CD4-positive, alpha-beta memory T cell (primary cell): ENCODE measurements around the gene ANXA3. TPM values are rescaled to one million over a fixed set of nuclear protein-coding genes. Genes with fewer than 3 reads are reported as not detected.

Experiments
- CTCF ChIA-PET: fragments of 350-600 bp; sonication (Branson Sonifier 250); formaldehyde crosslinking; loops from one replicate; lab custom pipeline; 2021; ENCODE audit warnings: inconsistent platforms; ENCODE audit not compliant: partially characterized antibody; lab: Charles Lee
- POLR2A ChIA-PET: fragments of 350-600 bp; sonication (Branson Sonifier 250); formaldehyde crosslinking; loops from one replicate; lab custom pipeline; 2021; ENCODE audit not compliant: partially characterized antibody; lab: Charles Lee
- DNase-seq, 5 donors: peaks; one replicate each; pipeline versions ENCODE4 v3.0.0 to v3.0.0-alpha.2; 2020 to 2022; ENCODE audit warnings: mixed read lengths in 1 of 5
- H3K27ac ChIP-seq: one replicate; pipeline ENCODE4 v1.7.0; 2013; ENCODE audit warnings: low read depth, low read length
- H3K27me3 ChIP-seq: 2 replicates; pipeline ENCODE4 v1.7.0; 2013; ENCODE audit warnings: mild to moderate bottlenecking, low read length, moderate library complexity; ENCODE audit not compliant: insufficient read depth
- H3K36me3 ChIP-seq: 2 replicates; pipeline ENCODE4 v1.7.0; 2013; ENCODE audit warnings: mild to moderate bottlenecking, low read length, moderate library complexity; ENCODE audit not compliant: insufficient read depth
- H3K4me1 ChIP-seq: 2 replicates; pipeline ENCODE4 v1.7.0; 2013; ENCODE audit warnings: mild to moderate bottlenecking, low read length, moderate library complexity; ENCODE audit not compliant: insufficient read depth
- H3K4me3 ChIP-seq, 2 donors: one replicate each; pipeline ENCODE4 v1.7.0; 2013; ENCODE audit warnings: low read length in 2 of 2, mild to moderate bottlenecking in 1 of 2
- H3K9me3 ChIP-seq, 2 donors: one replicate each; pipeline ENCODE4 v1.7.0; 2013; ENCODE audit warnings: low read length in 2 of 2, control low read depth in 1 of 2; ENCODE audit not compliant: control insufficient read depth in 1 of 2
- H3K27ac Mint-ChIP-seq, 7 donors: one replicate each; pipeline ENCODE4 v1.8.0; 2020 to 2021; ENCODE audit warnings: mixed read lengths in 7 of 7, mild to moderate bottlenecking in 6 of 7, inconsistent platforms in 3 of 7, moderate library complexity in 3 of 7
- H3K27me3 Mint-ChIP-seq, 2 donors: one replicate each; pipeline ENCODE4 v1.8.0; 2020 to 2021; ENCODE audit warnings: mixed read lengths in 2 of 2
- H3K36me3 Mint-ChIP-seq, 2 donors: one replicate each; pipeline ENCODE4 v1.8.0; 2020 to 2021; ENCODE audit warnings: mixed read lengths in 2 of 2, inconsistent platforms in 1 of 2, mild to moderate bottlenecking in 1 of 2
- H3K4me1 Mint-ChIP-seq, 4 donors: one replicate each; pipeline ENCODE4 v1.8.0; 2020 to 2021; ENCODE audit warnings: mixed read lengths in 4 of 4, mild to moderate bottlenecking in 1 of 4
- H3K4me3 Mint-ChIP-seq, 8 donors: one replicate each; pipeline ENCODE4 v1.8.0; 2020 to 2021; ENCODE audit warnings: mixed read lengths in 8 of 8, mild to moderate bottlenecking in 7 of 8, moderate library complexity in 6 of 8, inconsistent platforms in 3 of 8
- H3K9me3 Mint-ChIP-seq, 8 donors: one replicate each; pipeline ENCODE4 v1.8.0; 2020 to 2021; ENCODE audit warnings: mixed read lengths in 8 of 8, mild to moderate bottlenecking in 5 of 8, inconsistent platforms in 3 of 8, moderate library complexity in 1 of 8
- intact Hi-C: fragments of 100-400 bp; cut with micrococcal nuclease; formaldehyde crosslinking; loops from one replicate; pipeline ENCODE4 v1.15.1; 2023
- polyA plus RNA-seq, 2 donors: library from polyadenylated mRNA; unstranded; fragments of 300-500 nt; fragmentation: Illumina TruSeq; gene quantifications; one replicate each; pipeline ENCODE4 v1.2.3, GENCODE V29; 2021
- total RNA-seq, 2 experiments: library from RNA; stranded (reverse); gene quantifications; one replicate each; pipeline ENCODE4 v1.2.3, GENCODE V29; 2021

The ANXA3 gene
- total and polyA plus RNA-seq, 4 experiments from 2014 or later = not detected

DNA sequence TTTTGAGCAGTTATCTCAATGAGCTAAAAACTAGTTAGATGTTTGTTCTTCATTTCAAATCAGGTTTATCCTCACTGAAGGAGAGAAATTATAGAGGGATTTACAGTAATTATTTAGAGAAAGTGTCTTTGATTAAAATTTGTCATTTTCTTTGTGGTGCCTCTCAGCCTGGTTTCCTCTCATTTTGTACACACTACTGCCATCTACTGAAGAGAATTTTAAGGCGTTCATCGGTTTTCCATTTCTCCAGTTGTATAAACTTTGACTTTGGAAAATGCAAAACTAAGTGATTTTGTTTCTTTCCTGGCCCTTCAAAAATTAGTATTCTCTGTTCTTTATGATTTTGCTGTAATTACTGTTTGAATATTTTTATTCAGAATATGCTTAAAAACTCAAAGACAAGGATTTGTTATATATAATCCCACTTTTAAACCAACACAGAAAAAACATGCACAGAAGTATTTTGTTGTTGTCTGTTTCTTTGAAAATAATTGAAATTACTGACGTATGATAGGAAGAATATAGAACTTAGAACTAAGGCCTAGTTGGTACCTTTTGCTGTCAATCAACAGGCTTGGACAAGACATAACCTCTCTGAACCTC lies 34.4 kb upstream of the ANXA3 start:
- CTCF ChIA-PET = no interaction called here
- no peaks in the 10 kb centered on the region for H3K9me3 Mint-ChIP-seq
- DNase-seq = no peak

DNA sequence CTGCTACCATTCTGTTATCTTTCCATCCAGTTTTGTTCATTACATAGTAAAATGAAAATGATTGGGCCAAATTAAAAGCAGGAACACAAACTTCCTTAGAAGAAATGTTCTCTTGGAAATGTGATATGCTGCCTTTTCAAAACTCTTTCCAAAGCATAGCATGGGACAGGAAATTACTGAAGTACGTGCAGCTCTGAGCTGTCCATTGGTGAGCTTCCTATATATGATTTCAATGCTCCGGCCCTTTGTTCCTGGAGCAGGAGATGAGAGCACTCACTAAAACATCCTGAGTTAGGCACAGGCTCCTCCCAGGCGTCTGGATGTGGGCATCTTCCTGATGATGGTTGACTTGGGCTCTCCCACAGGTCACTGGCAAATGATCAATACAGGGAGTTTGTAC lies 33.0 kb upstream of the ANXA3 start:
- Mint-ChIP-seq H3K36me3 (no peaks in the 10 kb centered on the region), H3K27ac (no peak overlapping the region), H3K4me3 (no peak overlapping the region), H3K4me1 (no peaks in the 10 kb centered on the region), H3K9me3 (no peaks in the 10 kb centered on the region), H3K27me3 (peaks cover 5 to 6% of the 10 kb centered on the region in 2 donors)
- H3K36me3 ChIP-seq = no peaks in the 10 kb centered on the region
- no peak for DNase-seq
- ChIA-PET CTCF (interaction anchor here (0.8 kb wide), 1 partner anchor 560 kb away, joined by 3 read pairs; no protein-coding TSS in a partner anchor), POLR2A (no interaction called here)
- no peaks in the 10 kb centered on the region for H3K27me3 ChIP-seq
- no peak overlapping the region for H3K27ac ChIP-seq
- H3K4me1 ChIP-seq = no peaks in the 10 kb centered on the region
- no peak overlapping the region for H3K4me3 ChIP-seq
- intact Hi-C loops = loop anchor here (5.0 kb wide), 1 partner anchor 1131 kb away; no protein-coding TSS in a partner anchor
- no peaks in the 10 kb centered on the region for H3K9me3 ChIP-seq

More for the DNA sequence above, 34.4 kb upstream of the ANXA3 start:
- Histone ChIP-seq H3K9me3 (no peaks in the 10 kb centered on the region), H3K4me1 (no peaks in the 10 kb centered on the region), H3K4me3 (no peak overlapping the region), H3K27me3 (no peaks in the 10 kb centered on the region), H3K36me3 (no peaks in the 10 kb centered on the region), H3K27ac (no peak overlapping the region)
- H3K4me3 Mint-ChIP-seq = no peak overlapping the region
- no peak overlapping the region for H3K27ac Mint-ChIP-seq
- peaks cover 5 to 6% of the 10 kb centered on the region in 2 donors for H3K27me3 Mint-ChIP-seq
- POLR2A ChIA-PET = no interaction called here
- H3K36me3 Mint-ChIP-seq = no peaks in the 10 kb centered on the region
- H3K4me1 Mint-ChIP-seq = no peaks in the 10 kb centered on the region
- intact Hi-C loops = loop anchor here (5.0 kb wide), 1 partner anchor 1130 kb away; no protein-coding TSS in a partner anchor

DNA sequence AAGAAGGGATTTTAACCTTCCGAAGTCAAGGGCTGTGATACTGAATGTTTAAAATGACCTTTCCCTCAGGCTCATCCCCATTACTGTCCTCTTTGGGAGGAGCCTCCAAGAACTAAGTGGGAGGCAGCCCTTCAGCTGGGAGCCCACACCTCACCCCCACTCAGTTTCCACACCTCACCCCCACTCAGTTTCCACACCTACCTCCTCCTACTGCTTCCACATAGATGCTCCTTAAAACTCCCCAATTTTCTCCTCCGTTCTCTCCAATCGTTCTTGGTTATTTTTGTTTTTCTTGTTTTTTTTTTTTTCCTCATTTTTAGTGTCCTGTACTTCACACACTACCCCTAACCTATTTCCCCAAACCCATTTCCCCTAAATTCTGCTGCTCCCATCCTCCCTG lies 31.6 kb upstream of the ANXA3 start:
- H3K27me3 ChIP-seq = no peaks in the 10 kb centered on the region
- DNase-seq = no peak
- no peak overlapping the region for H3K27ac Mint-ChIP-seq
- no peaks in the 10 kb centered on the region for H3K9me3 ChIP-seq
- H3K27me3 Mint-ChIP-seq = peaks cover 11 to 13% of the 10 kb centered on the region in 2 donors
- no peaks in the 10 kb centered on the region for H3K4me1 Mint-ChIP-seq
- no peaks in the 10 kb centered on the region for H3K36me3 ChIP-seq
- CTCF ChIA-PET = no interaction called here
- intact Hi-C loops = loop anchor here (5.0 kb wide), 1 partner anchor 1133 kb away; no protein-coding TSS in a partner anchor
- H3K36me3 Mint-ChIP-seq = no peaks in the 10 kb centered on the region
- H3K9me3 Mint-ChIP-seq = no peaks in the 10 kb centered on the region
- no peak overlapping the region for H3K4me3 ChIP-seq
- POLR2A ChIA-PET = no interaction called here
- no peaks in the 10 kb centered on the region for H3K4me1 ChIP-seq
- no peak overlapping the region for H3K4me3 Mint-ChIP-seq
- H3K27ac ChIP-seq = no peak overlapping the region

DNA sequence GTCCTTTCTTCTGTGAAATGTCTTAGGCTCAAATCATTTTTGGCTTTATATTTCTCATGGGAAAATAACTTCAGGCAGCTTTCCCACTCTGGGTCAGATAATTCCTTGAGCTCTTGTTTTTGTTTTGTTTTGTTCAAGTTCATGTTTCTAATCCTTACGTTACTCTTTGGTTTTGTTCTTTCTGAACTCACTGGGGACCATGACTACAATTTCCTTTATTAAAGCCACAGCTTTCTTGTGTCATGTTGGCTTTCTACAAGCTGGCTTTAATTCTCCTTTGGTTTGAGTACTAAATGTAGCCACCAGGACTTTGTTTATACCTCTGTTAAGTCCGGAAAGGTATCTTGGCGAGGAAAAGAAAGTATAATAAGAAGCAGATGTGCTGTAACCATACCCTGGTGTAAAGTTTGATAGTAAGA lies 30.8 kb upstream of the ANXA3 start:
- H3K9me3 Mint-ChIP-seq = no peaks in the 10 kb centered on the region
- no peaks in the 10 kb centered on the region for H3K4me1 Mint-ChIP-seq
- Histone ChIP-seq H3K4me1 (no peaks in the 10 kb centered on the region), H3K27me3 (no peaks in the 10 kb centered on the region), H3K4me3 (no peak overlapping the region), H3K27ac (no peak overlapping the region), H3K36me3 (no peaks in the 10 kb centered on the region), H3K9me3 (no peaks in the 10 kb centered on the region)
- no peak overlapping the region for H3K4me3 Mint-ChIP-seq
- H3K36me3 Mint-ChIP-seq = no peaks in the 10 kb centered on the region
- ChIA-PET POLR2A (no interaction called here), CTCF (no interaction called here)
- intact Hi-C loops = no loop called here
- H3K27me3 Mint-ChIP-seq = peaks cover 11 to 13% of the 10 kb centered on the region in 2 donors
- DNase-seq = no peak
- H3K27ac Mint-ChIP-seq = no peak overlapping the region

DNA sequence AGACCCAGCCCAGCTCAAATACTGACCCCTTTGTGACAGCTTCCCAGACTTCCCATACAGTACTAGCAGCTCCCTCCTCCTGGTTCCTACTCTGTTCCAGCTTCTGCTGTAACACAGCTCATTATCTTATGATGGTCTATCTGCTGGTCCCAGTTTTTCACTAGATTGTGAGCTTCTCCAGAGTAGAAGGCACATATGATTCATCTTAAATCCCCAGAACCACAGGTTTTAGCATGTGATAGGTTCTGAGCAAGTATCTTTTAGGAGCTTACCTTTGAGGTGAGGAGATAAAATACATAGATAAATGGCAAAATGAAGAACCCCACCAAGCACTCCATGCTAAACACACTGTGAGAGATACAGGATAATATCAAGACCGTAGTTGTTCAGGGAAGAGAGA lies 27.6 kb upstream of the ANXA3 start:
- CTCF ChIA-PET = no interaction called here
- no peak overlapping the region for H3K27ac ChIP-seq
- no peaks in the 10 kb centered on the region for H3K36me3 Mint-ChIP-seq
- no peaks in the 10 kb centered on the region for H3K9me3 ChIP-seq
- no peaks in the 10 kb centered on the region for H3K27me3 ChIP-seq
- H3K4me3 Mint-ChIP-seq = no peak overlapping the region
- intact Hi-C loops = no loop called here
- peaks cover 13 to 14% of the 10 kb centered on the region in 2 donors for H3K27me3 Mint-ChIP-seq
- DNase-seq = no peak
- no peak overlapping the region for H3K27ac Mint-ChIP-seq
- H3K4me3 ChIP-seq = no peak overlapping the region
- H3K9me3 Mint-ChIP-seq = no peaks in the 10 kb centered on the region
- no peaks in the 10 kb centered on the region for H3K36me3 ChIP-seq
- POLR2A ChIA-PET = no interaction called here
- H3K4me1 Mint-ChIP-seq = no peaks in the 10 kb centered on the region
- no peaks in the 10 kb centered on the region for H3K4me1 ChIP-seq

DNA sequence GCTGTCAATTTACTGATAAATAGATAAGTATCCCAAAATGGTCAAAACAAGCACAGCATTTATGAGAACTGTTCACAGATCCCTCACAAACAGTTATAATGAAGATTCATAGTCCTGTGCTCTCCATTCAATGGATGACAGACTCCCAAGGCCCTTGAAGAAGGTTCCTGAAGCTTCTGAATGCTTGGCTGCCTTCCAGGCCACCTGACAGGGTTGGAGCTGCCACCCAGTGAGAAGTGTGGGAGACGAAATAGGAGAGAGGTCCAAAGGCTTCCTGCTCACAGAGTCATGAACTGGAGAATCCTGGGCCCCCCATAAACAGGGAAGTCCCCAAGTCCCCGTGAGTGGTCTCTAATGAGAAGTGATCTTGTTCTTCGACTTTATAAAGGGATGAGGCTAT lies 26.0 kb upstream of the ANXA3 start:
- no peaks in the 10 kb centered on the region for H3K9me3 Mint-ChIP-seq
- H3K27ac ChIP-seq = no peak overlapping the region
- CTCF ChIA-PET = no interaction called here
- peaks cover 8 to 9% of the 10 kb centered on the region in 2 donors for H3K27me3 Mint-ChIP-seq
- no peaks in the 10 kb centered on the region for H3K4me1 ChIP-seq
- no peak overlapping the region for H3K4me3 Mint-ChIP-seq
- no peaks in the 10 kb centered on the region for H3K36me3 ChIP-seq
- no peaks in the 10 kb centered on the region for H3K27me3 ChIP-seq
- POLR2A ChIA-PET = no interaction called here
- H3K4me1 Mint-ChIP-seq = no peaks in the 10 kb centered on the region
- H3K9me3 ChIP-seq = no peaks in the 10 kb centered on the region
- no peak for DNase-seq
- no peak overlapping the region for H3K4me3 ChIP-seq
- no peaks in the 10 kb centered on the region for H3K36me3 Mint-ChIP-seq
- no peak overlapping the region for H3K27ac Mint-ChIP-seq
- intact Hi-C loops = no loop called here

DNA sequence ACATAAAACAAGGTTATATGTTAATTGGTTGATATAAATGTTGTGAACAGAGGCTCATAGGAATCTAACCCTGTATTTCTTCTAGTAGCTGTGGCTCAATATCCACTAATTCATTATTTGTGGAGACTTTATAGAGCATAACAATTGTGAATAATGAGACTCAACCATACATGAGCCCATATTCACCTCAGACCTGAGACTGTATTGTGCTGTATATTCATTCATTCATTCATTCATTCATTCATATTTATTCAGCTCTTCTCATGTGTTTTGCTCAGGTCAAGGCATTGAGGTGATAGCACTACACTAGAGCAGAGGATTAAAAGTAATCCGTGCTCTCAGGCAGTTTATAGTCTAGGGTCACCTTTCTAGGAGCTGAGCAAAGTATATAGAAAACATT lies 24.5 kb upstream of the ANXA3 start:
- no peak overlapping the region for H3K4me3 Mint-ChIP-seq
- CTCF ChIA-PET = no interaction called here
- H3K4me1 Mint-ChIP-seq = no peaks in the 10 kb centered on the region

More for the DNA sequence above, 24.5 kb upstream of the ANXA3 start:
- Histone ChIP-seq H3K9me3 (no peaks in the 10 kb centered on the region), H3K4me3 (no peak overlapping the region), H3K27ac (no peak overlapping the region), H3K27me3 (no peaks in the 10 kb centered on the region), H3K4me1 (no peaks in the 10 kb centered on the region), H3K36me3 (no peaks in the 10 kb centered on the region)
- H3K27me3 Mint-ChIP-seq = peaks cover 7 to 9% of the 10 kb centered on the region in 2 donors
- no peak for DNase-seq
- intact Hi-C loops = no loop called here
- POLR2A ChIA-PET = no interaction called here
- H3K27ac Mint-ChIP-seq = no peak overlapping the region
- no peaks in the 10 kb centered on the region for H3K36me3 Mint-ChIP-seq
- peaks cover 0 to 2% (median 0%) of the 10 kb centered on the region in 8 donors for H3K9me3 Mint-ChIP-seq
